HEK293 (cell line): ENCODE results near the gene CLASRP.

ENCODE experiments used
- CTCF ChIA-PET: fragments of 350-600 bp; formaldehyde crosslinking; extraction: SDS; loops from one replicate; lab custom pipeline; 2021; ENCODE audit warnings: antibody characterized with exemption; lab: Yijun Ruan, JAX
- POLR2A ChIA-PET: fragments of 300-600 bp; formaldehyde crosslinking; extraction: SDS; loops from one replicate; lab custom pipeline; 2020; ENCODE audit warnings: antibody characterized with exemption, inconsistent platforms; lab: Yijun Ruan, JAX
- H3K27ac ChIP-seq: fragments of 200-500 bp; sonication (Bioruptor generic); 2 replicates; pipeline ENCODE4 v1.5.1; 2014; ENCODE audit warnings: low read depth, low read length, control low read depth, inconsistent platforms; ENCODE audit errors: extremely low read depth
- H3K36me3 ChIP-seq, 2 experiments: fragments of 200-500 bp in 1 of 2; sonication (Bioruptor generic) in 1 of 2; 1 replicate in 1 of 2; 2 replicates in 1 of 2; pipeline ENCODE4 v1.5.1; 2014 to 2017; ENCODE audit warnings: inconsistent platforms in 2 of 2, low read length in 2 of 2; ENCODE audit not compliant: control insufficient read depth in 2 of 2, insufficient read depth in 1 of 2
- H3K4me1 ChIP-seq: fragments of 200-500 bp; sonication (Bioruptor generic); 2 replicates; pipeline ENCODE4 v1.5.1; 2014; ENCODE audit warnings: mild to moderate bottlenecking, low read length, inconsistent platforms; ENCODE audit not compliant: control insufficient read depth, insufficient read depth
- H3K4me3 ChIP-seq: 2 replicates; pipeline ENCODE4 v1.5.1; 2011; ENCODE audit warnings: low read depth, mild to moderate bottlenecking, control low read depth, low read length, moderate library complexity
- H3K9me3 ChIP-seq: fragments of 200-500 bp; sonication (Bioruptor generic); 2 replicates; pipeline ENCODE4 v1.5.1; 2014; ENCODE audit warnings: low read depth, low read length, inconsistent platforms; ENCODE audit not compliant: control insufficient read depth, insufficient read depth
- BCL6B ChIP-seq: fragments of 450-650 bp; formaldehyde crosslinking; IDR thresholded peaks from 2 replicates; pipeline ENCODE4 v1.5.1; 2017; ENCODE audit warnings: missing biosample characterization, missing genetic modification characterization
- EGR2 ChIP-seq: fragments of 450-650 bp; formaldehyde crosslinking; IDR thresholded peaks from 2 replicates; pipeline ENCODE4 v1.5.1; 2016; ENCODE audit warnings: low read depth, missing biosample characterization, missing genetic modification characterization
- KLF1 ChIP-seq: fragments of 450-650 bp; formaldehyde crosslinking; IDR thresholded peaks from 2 replicates; pipeline ENCODE4 v1.5.1; 2016; ENCODE audit warnings: missing biosample characterization, missing genetic modification characterization
- KLF16 ChIP-seq: fragments of 450-650 bp; formaldehyde crosslinking; IDR thresholded peaks from 2 replicates; pipeline ENCODE4 v1.5.1; 2017; ENCODE audit warnings: missing biosample characterization, missing genetic modification characterization
- KLF9 ChIP-seq: fragments of 450-650 bp; formaldehyde crosslinking; IDR thresholded peaks from 2 replicates; pipeline ENCODE4 v1.5.1; 2016; ENCODE audit warnings: missing biosample characterization, missing genetic modification characterization, low read depth
- PATZ1 ChIP-seq: fragments of 450-650 bp; formaldehyde crosslinking; IDR thresholded peaks from 2 replicates; pipeline ENCODE4 v1.5.1; 2016; ENCODE audit warnings: missing biosample characterization, missing genetic modification characterization
- REPIN1 ChIP-seq: fragments of 450-650 bp; formaldehyde crosslinking; IDR thresholded peaks from 2 replicates; pipeline ENCODE4 v1.5.1; 2017; ENCODE audit warnings: missing biosample characterization, missing genetic modification characterization, low read depth
- SCRT2 ChIP-seq: fragments of 450-650 bp; formaldehyde crosslinking; IDR thresholded peaks from 2 replicates; pipeline ENCODE4 v1.5.1; 2016; ENCODE audit warnings: missing biosample characterization, missing genetic modification characterization
- SP2 ChIP-seq: fragments of 450-650 bp; formaldehyde crosslinking; IDR thresholded peaks from 2 replicates; pipeline ENCODE4 v1.5.1; 2016; ENCODE audit warnings: missing biosample characterization, missing genetic modification characterization
- SP3 ChIP-seq: fragments of 450-650 bp; formaldehyde crosslinking; IDR thresholded peaks from 2 replicates; pipeline ENCODE4 v1.5.1; 2016; ENCODE audit warnings: missing biosample characterization, missing genetic modification characterization
- ZBTB17 ChIP-seq: fragments of 450-650 bp; formaldehyde crosslinking; IDR thresholded peaks from 2 replicates; pipeline ENCODE4 v1.5.1; 2016; ENCODE audit warnings: missing biosample characterization, missing genetic modification characterization
- ZBTB20 ChIP-seq: fragments of 450-650 bp; formaldehyde crosslinking; IDR thresholded peaks from 2 replicates; pipeline ENCODE4 v1.5.1; 2016; ENCODE audit warnings: missing biosample characterization, missing genetic modification characterization
- ZBTB48 ChIP-seq: fragments of 450-650 bp; formaldehyde crosslinking; IDR thresholded peaks from 2 replicates; pipeline ENCODE4 v1.5.1; 2016; ENCODE audit warnings: missing biosample characterization, missing genetic modification characterization
- ZFHX2 ChIP-seq: fragments of 450-650 bp; formaldehyde crosslinking; conservative IDR thresholded peaks from 2 replicates; pipeline ENCODE4 v1.5.1; 2016; ENCODE audit warnings: missing biosample characterization, missing genetic modification characterization
- ZNF138 ChIP-seq: fragments of 450-650 bp; formaldehyde crosslinking; IDR thresholded peaks from 2 replicates; pipeline ENCODE4 v1.5.1; 2016; ENCODE audit warnings: missing biosample characterization, missing genetic modification characterization, borderline replicate concordance
- ZNF140 ChIP-seq: fragments of 450-650 bp; formaldehyde crosslinking; IDR thresholded peaks from 2 replicates; pipeline ENCODE4 v1.5.1; 2016; ENCODE audit warnings: missing biosample characterization, missing genetic modification characterization
- ZNF148 ChIP-seq: fragments of 450-650 bp; formaldehyde crosslinking; IDR thresholded peaks from 2 replicates; pipeline ENCODE4 v1.5.0; 2017; ENCODE audit warnings: missing biosample characterization, missing genetic modification characterization, borderline replicate concordance
- ZNF221 ChIP-seq: fragments of 450-650 bp; formaldehyde crosslinking; IDR thresholded peaks from 2 replicates; pipeline ENCODE4 v1.5.1; 2017; ENCODE audit warnings: missing biosample characterization, missing genetic modification characterization, borderline replicate concordance
- ZNF280D ChIP-seq: fragments of 450-650 bp; formaldehyde crosslinking; IDR thresholded peaks from 2 replicates; pipeline ENCODE4 v1.5.1; 2016; ENCODE audit warnings: missing biosample characterization, missing genetic modification characterization
- ZNF311 ChIP-seq: fragments of 450-650 bp; formaldehyde crosslinking; IDR thresholded peaks from 2 replicates; pipeline ENCODE4 v1.5.1; 2017; ENCODE audit warnings: missing biosample characterization, missing genetic modification characterization, borderline replicate concordance
- ZNF423 ChIP-seq: fragments of 450-650 bp; formaldehyde crosslinking; IDR thresholded peaks from 2 replicates; pipeline ENCODE4 v1.5.1; 2016; ENCODE audit warnings: missing biosample characterization, missing genetic modification characterization
- ZNF426 ChIP-seq: fragments of 450-650 bp; formaldehyde crosslinking; IDR thresholded peaks from 2 replicates; pipeline ENCODE4 v1.5.1; 2017; ENCODE audit warnings: missing biosample characterization, missing genetic modification characterization, mild to moderate bottlenecking, inconsistent platforms, moderate library complexity
- ZNF433 ChIP-seq: fragments of 450-650 bp; formaldehyde crosslinking; IDR thresholded peaks from 2 replicates; pipeline ENCODE4 v1.5.1; 2016; ENCODE audit warnings: missing biosample characterization, missing genetic modification characterization, low read depth
- ZNF600 ChIP-seq: fragments of 450-650 bp; formaldehyde crosslinking; IDR thresholded peaks from 2 replicates; pipeline ENCODE4 v1.5.1; 2016; ENCODE audit warnings: missing biosample characterization, missing genetic modification characterization
- ZNF658 ChIP-seq: fragments of 450-650 bp; formaldehyde crosslinking; IDR thresholded peaks from 2 replicates; pipeline ENCODE4; 2016; ENCODE audit warnings: missing biosample characterization, missing genetic modification characterization
- ZNF670 ChIP-seq: fragments of 450-650 bp; formaldehyde crosslinking; IDR thresholded peaks from 2 replicates; pipeline ENCODE4 v1.5.1; 2016; ENCODE audit warnings: missing biosample characterization, missing genetic modification characterization, low read depth

The CLASRP gene

GRCh38 chr19:45069056-45069455 lies 30.2 kb downstream of the CLASRP start:
- Histone ChIP-seq H3K36me3 (peaks cover 34 to 79% of the 10 kb centered on the region in 2 experiments; a peak in 2 of 3 replicates), H3K9me3 (no peaks in the 10 kb centered on the region), H3K27ac (no peak overlapping the region; the same call in 1 of the 2 replicates), H3K4me3 (no peak overlapping the region), H3K4me1 (no peaks in the 10 kb centered on the region)
- CTCF ChIA-PET: interaction anchor here (1.1 to 2.9 kb wide), 2 partner anchors 9 to 12 kb away, joined by 3 to 23 read pairs; no protein-coding TSS in a partner anchor
- TF ChIP-seq KLF1 (tag by site-specific recombination) (peak; percentile 37; the same call in 1 of the 2 replicates), ZBTB17 (tag by site-specific recombination) (peak; percentile 53), REPIN1 (tag by site-specific recombination) (no peak), ZFHX2 (tag by site-specific recombination) (peak; percentile 62), ZNF600 (tag by site-specific recombination) (peak; percentile 87), EGR2 (tag by site-specific recombination) (peak; percentile 75), ZNF138 (tag by site-specific recombination) (no peak), SP2 (tag by site-specific recombination) (peak; percentile 37), PATZ1 (tag by site-specific recombination) (peak; percentile 40; the same call in 1 of the 2 replicates), KLF9 (tag by site-specific recombination) (0 out of 2 replicates have a peak, but pooled peaks have one; percentile 16), ZNF311 (tag by site-specific recombination) (no peak), SP3 (peak; percentile 22; the same call in 1 of the 2 replicates)
- TF ChIP-seq, all 188 proteins: peak for 9
- POLR2A ChIA-PET: interaction anchor here (1.1 to 1.7 kb wide), 5 partner anchors 9 to 25 kb away, joined by 3 to 5 read pairs (median 4); partner anchors contain the start of gene PPP1R37

GRCh38 chr19:45070214-45070613 lies 31.4 kb downstream of the CLASRP start:
- TF ChIP-seq BCL6B (tag by site-specific recombination) (no peak), KLF16 (tag by site-specific recombination) (no peak), ZNF658 (no peak), ZNF423 (tag by site-specific recombination) (no peak), ZNF280D (tag by site-specific recombination) (no peak), ZNF433 (no peak), ZBTB48 (tag by site-specific recombination) (no peak), ZNF140 (tag by site-specific recombination) (no peak), SCRT2 (no peak), ZNF148 (no peak), ZNF426 (tag by site-specific recombination) (no peak), ZBTB20 (no peak), ZNF670 (no peak), ZNF221 (tag by site-specific recombination) (no peak)
- ChIA-PET POLR2A (interaction anchor here (1.6 kb wide), 1 partner anchor 23 kb away, joined by 3 read pairs; the partner anchor contains the start of gene PPP1R37), CTCF (interaction anchor here (1.0 kb wide), 1 partner anchor 10 kb away, joined by 6 read pairs; no protein-coding TSS in a partner anchor)
- Histone ChIP-seq H3K36me3 (peaks cover 27 to 70% of the 10 kb centered on the region in 2 experiments; a peak in 2 of 3 replicates), H3K9me3 (no peaks in the 10 kb centered on the region), H3K4me3 (no peak overlapping the region), H3K27ac (0 out of 2 replicates have a peak overlapping the region, but pooled peaks have one; percentile 16), H3K4me1 (no peaks in the 10 kb centered on the region)
